Measurements from ENCODE around the gene CRISP3. TPM values are rescaled to one million over a fixed set of nuclear protein-coding genes. Genes with fewer than 3 reads are reported as not detected.

CRISP3 gene
- total and polyA plus RNA-seq, 2 of the 4 experiments (the other 2 are of a cell fraction) = not detected

GRCh38 chr6:49739423-49739822, 4.8 kb downstream of the CRISP3 start:
- dilution Hi-C loops (cut with HindIII; ENCODE audit: low sequenced_read_pairs, unreplicated experiment) = no loop called here
- TF ChIP-seq MAFK (IDR thresholded peaks at IDR 0.05; ENCODE audit: low read depth, low read length) (no peak), CHD1 (IDR thresholded peaks at IDR 0.05; ENCODE audit: low read depth, low read length) (no peak), FOS (IDR thresholded peaks at IDR 0.05; ENCODE audit: low read depth, low read length) (no peak), BHLHE40 (IDR thresholded peaks at IDR 0.05; ENCODE audit: low read depth, low read length) (no peak), POLR2A (IDR thresholded peaks at IDR 0.05; ENCODE audit: low read depth, low read length) (no peak), USF2 (IDR thresholded peaks at IDR 0.05; ENCODE audit: low read depth, low read length) (no peak), RAD21 (IDR thresholded peaks at IDR 0.05; ENCODE audit: low read length) (no peak), MAZ (IDR thresholded peaks at IDR 0.05; ENCODE audit: borderline replicate concordance, low read depth, low read length) (no peak), CTCF (conservative IDR thresholded peaks at IDR 0.05; ENCODE audit: low read depth, low read length) (no peak), NFE2L2 (IDR thresholded peaks at IDR 0.05; ENCODE audit: low read depth, low read length) (no peak), RCOR1 (IDR thresholded peaks at IDR 0.05; ENCODE audit: insufficient replicate concordance, low read length) (no peak)

More at GRCh38 chr6:49739423-49739822, 4.8 kb downstream of the CRISP3 start:
- no peak overlapping the region for H3K9ac ChIP-seq (ENCODE audit: low read depth, low read length)
- no peak overlapping the region for H4K5ac ChIP-seq (ENCODE audit: low read depth, low read length)
- H3K9me1 ChIP-seq (ENCODE audit: insufficient read depth, low read length) = no peaks in the 10 kb centered on the region
- intact Hi-C loops (cut with micrococcal nuclease) (no loop called here), in situ Hi-C loops (cut with MboI; ENCODE audit: low sequenced_read_pairs) (no loop called here)
- no peak overlapping the region for H2AFZ ChIP-seq (replicated peaks; ENCODE audit: low read length, poor library complexity)
- H3K9me3 ChIP-seq (ENCODE audit: control insufficient read depth, insufficient read depth, low read length) = no peaks in the 10 kb centered on the region
- H3K14ac ChIP-seq (replicated peaks; ENCODE audit: low read depth, low read length) = no peak overlapping the region
- H3K56ac ChIP-seq (ENCODE audit: extremely low read depth, insufficient read depth, low read length) = no peak overlapping the region
- H2AK5ac ChIP-seq (ENCODE audit: low read depth, low read length) = no peak overlapping the region
- no peak overlapping the region for H3K27ac ChIP-seq (ENCODE audit: insufficient read depth, low read length)
- H2BK20ac ChIP-seq (ENCODE audit: low read depth, low read length) = no peak overlapping the region
- no peak overlapping the region for H2AK9ac ChIP-seq (replicated peaks; ENCODE audit: low read depth, low read length, poor library complexity)
- BruUV-seq (replicated peaks) = no TSS peak
- no peaks in the 10 kb centered on the region for H4K20me1 ChIP-seq (ENCODE audit: insufficient read depth, low read length)
- no peak overlapping the region for H3K4me2 ChIP-seq (ENCODE audit: low read depth, low read length)
- H2BK15ac ChIP-seq (ENCODE audit: low read depth, low read length) = no peak overlapping the region
- no peaks in the 10 kb centered on the region for H3K27me3 ChIP-seq (ENCODE audit: control insufficient read depth, insufficient read depth, low read length)
- H3K4ac ChIP-seq (ENCODE audit: low read depth, low read length) = no peak overlapping the region
- no peak overlapping the region for H3K4me3 ChIP-seq (ENCODE audit: insufficient read depth, low read depth, low read length)
- H3K18ac ChIP-seq (ENCODE audit: low read depth, low read length) = no peak overlapping the region
- no peak for ATAC-seq (ENCODE audit: low read depth)
- no peaks in the 10 kb centered on the region for H3K79me1 ChIP-seq (ENCODE audit: low read depth in 1 of 2, low read length in 2 of 2)
- ChIA-PET CTCF (no interaction called here), POLR2A (ENCODE audit: unreplicated experiment) (no interaction called here)
- no peaks in the 10 kb centered on the region for H3K36me3 ChIP-seq (ENCODE audit: control insufficient read depth, insufficient read depth, low read length)
- H3K4me1 ChIP-seq (ENCODE audit: control insufficient read depth, insufficient read depth, low read length) = no peaks in the 10 kb centered on the region
- DNase-seq = no peak
- H3K23ac ChIP-seq (ENCODE audit: low read depth, low read length) = no peak overlapping the region
- no peak overlapping the region for H2BK120ac ChIP-seq (ENCODE audit: low read depth, low read length)
- no peak overlapping the region for H4K8ac ChIP-seq (ENCODE audit: low read depth in 2 of 2, low read length in 2 of 2)
- no CpG with 5 or more reads among the region's 2 CpGs for WGBS, 2 experiments (ENCODE audit: extremely low coverage in 2 of 2, insufficient read length in 1 of 2)
- H4K91ac ChIP-seq (ENCODE audit: insufficient read depth, low read depth, low read length) = no peak overlapping the region
- H2BK5ac ChIP-seq (ENCODE audit: low read depth, low read length, poor library complexity, severe bottlenecking) = no peak overlapping the region

Data from IMR-90 (cell line).